Fibroblast of pulmonary artery (primary cell): ENCODE results near the gene UNC80.

Experiments used
- DNase-seq: peaks from one replicate; pipeline ENCODE4 v3.0.0-alpha.2; 2010; ENCODE audit warnings: low read depth
- H3K4me3 ChIP-seq: replicated peaks from 2 replicates; pipeline ENCODE4 v1.5.1; 2011; ENCODE audit warnings: low read depth, mild to moderate bottlenecking, control low read depth, low read length, moderate library complexity
- TF ChIP-seq, protein P1 (sequence below): IDR thresholded peaks from 2 replicates; pipeline ENCODE4 v1.5.1; 2011; ENCODE audit warnings: mild to moderate bottlenecking, control low read depth, low read length, inconsistent platforms; ENCODE audit errors: missing control alignments

UNC80 gene

DNA sequence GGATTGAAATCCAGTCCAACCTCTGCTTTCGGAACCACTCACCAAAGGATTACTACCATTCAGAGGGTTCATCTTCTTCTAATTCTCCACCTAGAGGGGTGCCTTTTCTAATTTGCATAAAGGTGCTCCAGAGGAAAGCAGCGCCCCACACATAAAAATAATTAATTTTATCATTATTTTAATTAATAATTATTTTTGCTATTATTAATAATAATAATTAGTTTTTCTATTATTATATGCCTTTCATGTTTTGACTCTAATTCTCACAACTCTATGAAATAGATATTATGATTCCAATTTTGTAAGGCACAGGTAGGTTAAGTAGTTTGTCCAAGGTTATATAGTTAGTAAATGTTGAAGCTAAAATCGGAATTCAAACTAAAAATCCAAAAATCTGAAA lies 51.9 kb downstream of the UNC80 start:
- TF ChIP-seq, protein P1, sequence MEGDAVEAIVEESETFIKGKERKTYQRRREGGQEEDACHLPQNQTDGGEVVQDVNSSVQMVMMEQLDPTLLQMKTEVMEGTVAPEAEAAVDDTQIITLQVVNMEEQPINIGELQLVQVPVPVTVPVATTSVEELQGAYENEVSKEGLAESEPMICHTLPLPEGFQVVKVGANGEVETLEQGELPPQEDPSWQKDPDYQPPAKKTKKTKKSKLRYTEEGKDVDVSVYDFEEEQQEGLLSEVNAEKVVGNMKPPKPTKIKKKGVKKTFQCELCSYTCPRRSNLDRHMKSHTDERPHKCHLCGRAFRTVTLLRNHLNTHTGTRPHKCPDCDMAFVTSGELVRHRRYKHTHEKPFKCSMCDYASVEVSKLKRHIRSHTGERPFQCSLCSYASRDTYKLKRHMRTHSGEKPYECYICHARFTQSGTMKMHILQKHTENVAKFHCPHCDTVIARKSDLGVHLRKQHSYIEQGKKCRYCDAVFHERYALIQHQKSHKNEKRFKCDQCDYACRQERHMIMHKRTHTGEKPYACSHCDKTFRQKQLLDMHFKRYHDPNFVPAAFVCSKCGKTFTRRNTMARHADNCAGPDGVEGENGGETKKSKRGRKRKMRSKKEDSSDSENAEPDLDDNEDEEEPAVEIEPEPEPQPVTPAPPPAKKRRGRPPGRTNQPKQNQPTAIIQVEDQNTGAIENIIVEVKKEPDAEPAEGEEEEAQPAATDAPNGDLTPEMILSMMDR = no peak
- no peak overlapping the region for H3K4me3 ChIP-seq
- DNase-seq = no peak

DNA sequence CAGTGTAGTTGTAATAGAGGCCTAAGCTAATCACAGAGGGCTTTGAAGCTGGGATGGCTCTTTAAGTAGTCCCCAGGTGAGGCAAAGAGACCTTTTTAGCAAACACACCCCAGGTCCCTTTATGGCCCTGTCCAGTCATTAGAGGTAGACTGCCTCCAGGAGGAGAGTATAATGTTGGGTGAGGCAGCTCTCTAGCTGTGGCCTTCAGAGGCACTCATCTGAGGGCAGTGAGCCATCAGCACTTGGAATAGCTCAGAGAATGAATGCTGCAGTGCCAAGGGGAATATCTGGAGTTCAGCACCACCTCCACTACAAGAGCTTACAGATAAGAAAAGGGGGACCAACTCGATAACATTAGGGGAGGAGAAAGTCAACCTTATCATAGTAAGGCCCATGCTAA lies 52.8 kb downstream of the UNC80 start:
- TF ChIP-seq, protein P1 = no peak
- DNase-seq = no peak
- H3K4me3 ChIP-seq = no peak overlapping the region

DNA sequence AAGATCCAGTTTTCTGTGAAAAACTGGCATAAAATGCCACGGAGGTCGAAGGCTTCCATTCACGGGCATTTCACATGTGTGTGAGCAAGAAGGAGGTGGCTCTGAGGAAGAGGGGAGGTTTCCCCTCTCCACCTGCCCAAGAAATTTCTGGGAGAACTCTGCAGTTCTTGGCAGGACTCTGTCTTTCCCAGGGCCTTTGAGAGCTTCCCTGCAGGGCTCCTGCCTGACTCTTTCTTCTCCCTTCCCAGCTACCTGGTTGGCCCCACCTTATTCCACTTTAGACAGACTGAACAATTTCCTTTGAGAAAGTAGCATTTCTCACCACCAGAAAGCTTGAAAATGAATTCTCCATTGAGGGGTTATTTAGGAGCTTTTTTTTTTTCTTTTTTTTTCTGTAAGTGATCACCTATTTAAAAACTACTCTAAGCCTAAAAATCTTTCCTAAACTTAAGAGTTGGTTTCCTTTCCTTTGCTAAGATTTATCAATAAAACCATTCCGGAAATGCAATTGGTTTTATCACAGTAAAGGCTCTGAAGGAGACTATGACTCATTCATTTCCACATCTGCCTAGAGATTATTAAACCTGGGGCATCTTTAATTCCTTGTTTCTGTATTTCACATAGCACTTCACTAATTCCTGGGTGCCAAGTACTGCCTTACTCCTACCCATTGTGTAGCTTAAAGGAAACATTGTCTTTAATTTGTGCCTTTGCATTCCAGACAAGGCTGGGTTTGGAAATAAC lies 59.3 kb downstream of the UNC80 start:
- TF ChIP-seq, protein P1 = no peak
- no peak for DNase-seq
- no peak overlapping the region for H3K4me3 ChIP-seq

DNA sequence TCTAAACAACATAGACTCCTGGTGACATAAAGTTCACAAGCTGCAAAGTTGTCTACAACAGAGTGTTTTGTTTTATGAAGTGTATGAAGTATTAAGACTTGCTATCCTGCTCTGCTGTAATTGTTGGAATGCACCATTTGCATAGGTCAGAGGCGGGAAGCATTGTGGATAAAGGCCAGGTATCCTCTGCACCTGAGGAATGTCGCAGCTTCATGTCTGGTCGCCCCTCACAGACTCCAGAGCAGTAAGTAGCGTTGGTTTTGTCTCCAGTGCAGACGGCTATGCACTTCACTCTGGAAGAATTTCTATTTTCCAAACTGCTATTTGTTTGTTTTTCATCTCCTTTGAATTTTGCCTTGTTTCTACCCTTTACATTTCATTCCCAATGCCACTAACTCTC lies 63.1 kb downstream of the UNC80 start:
- TF ChIP-seq, protein P1 = no peak
- H3K4me3 ChIP-seq = no peak overlapping the region
- DNase-seq = no peak

DNA sequence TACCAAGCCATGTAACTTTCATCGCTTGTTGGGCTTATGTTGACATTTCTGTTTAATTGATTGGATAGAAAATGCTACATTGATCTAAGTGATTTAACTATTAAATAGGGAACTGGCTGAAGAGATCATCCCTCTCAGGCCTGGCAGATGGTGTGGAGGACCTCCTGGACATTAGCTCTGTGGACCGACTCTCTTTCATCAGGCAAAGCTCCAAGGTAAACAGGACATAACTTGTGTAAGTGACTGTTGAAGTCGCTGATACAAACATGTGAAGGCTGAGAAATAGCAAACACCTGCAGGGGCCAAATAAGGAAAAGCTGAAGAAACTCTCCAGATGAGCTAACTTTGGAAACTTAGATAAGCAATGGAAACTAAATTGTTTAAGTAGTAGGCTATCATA lies 68.8 kb downstream of the UNC80 start:
- H3K4me3 ChIP-seq = no peak overlapping the region
- TF ChIP-seq, protein P1 = no peak
- DNase-seq = no peak

DNA sequence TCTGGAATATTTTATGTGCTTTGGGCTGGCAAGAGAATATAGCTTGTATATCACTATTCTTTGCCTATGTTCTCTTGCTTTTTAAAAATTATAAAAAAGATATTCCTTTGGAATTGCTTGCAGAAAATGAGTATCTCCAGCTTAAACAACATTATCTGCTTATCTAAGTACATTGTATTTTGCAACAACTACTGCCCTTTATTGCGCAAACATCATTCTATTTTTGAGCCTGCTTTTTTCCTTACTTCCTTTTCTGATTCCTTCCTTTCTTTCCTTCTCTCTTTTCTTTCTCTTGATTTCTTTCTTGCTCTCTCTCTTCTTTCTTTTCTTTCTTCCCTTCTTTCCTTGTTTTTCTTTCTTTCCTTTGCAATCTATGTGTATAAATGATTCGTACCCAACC lies 74.0 kb downstream of the UNC80 start:
- TF ChIP-seq, protein P1 = no peak
- H3K4me3 ChIP-seq = no peak overlapping the region
- no peak for DNase-seq

DNA sequence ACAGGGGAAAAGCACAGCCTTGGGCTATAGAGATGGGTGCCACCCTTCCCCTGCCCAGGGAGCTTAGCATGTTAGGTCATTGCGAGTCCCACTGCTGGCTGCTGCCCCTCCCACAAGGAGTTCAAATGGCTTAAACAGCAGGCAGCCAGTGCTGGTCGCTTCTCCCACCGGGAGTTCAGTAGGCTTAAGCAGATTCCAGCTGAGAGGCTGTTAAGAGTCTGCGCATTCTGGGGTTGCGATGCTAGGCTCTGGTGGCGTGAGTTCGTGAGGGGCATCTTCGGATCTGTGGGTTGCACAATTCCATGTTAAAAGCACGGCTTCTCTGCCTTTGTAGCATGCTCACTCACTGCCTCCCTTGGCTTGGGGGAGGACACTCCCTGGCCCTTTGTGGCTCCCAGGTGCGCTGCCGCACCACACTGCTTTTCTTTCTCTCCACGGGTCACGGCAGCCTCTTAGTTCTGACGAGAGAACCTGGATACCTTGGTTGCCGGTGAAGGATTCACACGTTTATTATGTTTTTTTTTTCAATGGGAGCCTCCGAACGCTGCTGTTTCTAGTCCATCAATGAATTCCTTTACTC lies 93.2 kb downstream of the UNC80 start:
- DNase-seq = no peak
- H3K4me3 ChIP-seq = no peak overlapping the region
- TF ChIP-seq, protein P1 = no peak
